HL-60 (cell line): ENCODE results near the gene ATG2B.

Experiments used
- CTCF ChIP-seq: IDR thresholded peaks from one replicate; pipeline ENCODE4 v1.5.1; 2011; ENCODE audit warnings: low read length, control low read depth, inconsistent platforms; ENCODE audit not compliant: insufficient read depth
- POLR2AphosphoS5 ChIP-seq: IDR thresholded peaks from 2 replicates; pipeline ENCODE4 v1.6.1; 2012; ENCODE audit warnings: low read depth

- TF ChIP-seq CTCF, result no peak
- TF ChIP-seq POLR2AphosphoS5, result no peak
Observed at GRCh38 chr14:96384740-96385139, 21.6 kb upstream of the ATG2B start.
